NB4 (cell line): ENCODE measurements around the gene DPY19L1.
"Not testable (repeated sequence)": the region's sequence is repeated elsewhere in the genome, so short reads cannot be mapped to it uniquely, and the experiment has no call there.

Source experiments
- CTCF ChIP-seq: IDR thresholded peaks from one replicate; pipeline ENCODE4 v1.5.1; 2012; ENCODE audit warnings: low read depth, low read length
- MAX ChIP-seq: IDR thresholded peaks from 2 replicates; pipeline ENCODE4 v1.6.1; 2011; ENCODE audit warnings: low read depth, low read length
- POLR2A ChIP-seq: IDR thresholded peaks from 2 replicates; pipeline ENCODE4 v1.6.1; 2011; ENCODE audit warnings: mild to moderate bottlenecking; ENCODE audit not compliant: insufficient read length; ENCODE audit errors: extremely low read depth

GRCh38 chr7:34947427-34947826 lies 89.9 kb downstream of the DPY19L1 start:
- not testable (repeated sequence) for TF ChIP-seq CTCF, POLR2A, MAX
